ENCODE measurements around the gene ORAI3.

Gene ORAI3

DNA sequence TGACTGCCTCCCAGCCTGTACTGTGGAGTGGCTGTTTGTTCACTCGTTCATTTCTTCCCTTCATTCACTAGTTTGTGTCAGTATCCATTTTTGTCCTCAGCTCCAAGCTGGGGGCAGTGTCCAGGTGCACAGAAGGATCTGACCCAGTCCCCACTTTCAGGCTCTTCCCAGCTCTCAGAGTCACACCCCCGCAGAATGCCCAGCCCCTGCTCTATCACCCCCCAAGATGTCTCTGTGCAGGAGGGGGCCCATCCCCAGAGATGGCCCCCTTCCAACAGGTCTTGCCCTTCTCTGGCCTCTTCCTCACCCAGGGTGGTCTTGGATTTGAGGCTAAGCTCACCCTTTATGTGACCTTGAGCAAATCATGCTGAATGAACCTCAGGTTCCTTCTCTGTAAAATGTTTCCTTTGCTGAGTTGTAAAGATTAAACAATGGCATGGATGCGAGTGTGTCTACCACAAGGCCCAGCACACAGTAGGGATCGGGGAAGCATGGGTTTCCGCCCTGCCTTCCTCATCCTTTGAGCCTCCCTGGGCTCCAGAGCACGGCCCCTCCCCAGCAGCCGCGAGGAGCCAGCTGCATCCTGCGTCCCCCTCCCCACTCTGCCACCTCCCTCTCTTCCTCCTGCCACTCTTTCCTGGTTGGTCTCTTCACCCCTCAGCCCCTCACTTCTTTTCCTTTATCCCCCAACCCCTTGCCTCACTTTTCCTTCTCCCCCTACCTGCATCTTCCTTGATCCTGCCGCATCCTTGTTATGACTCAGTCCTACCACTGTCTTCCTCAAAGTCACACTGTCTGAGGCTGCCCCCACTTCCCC, 22.7 kb upstream of the ORAI3 start:
- ChIA-PET POLR2A (no interaction called here), CTCF (interaction anchor here (1.3 to 8.2 kb wide), 3 partner anchors 14 to 942 kb away, joined by 3 to 76 read pairs (median 4); no protein-coding TSS in a partner anchor)
- peak overlapping the region; percentile 3; the same call in 1 of the 2 replicates for H3K4me3 ChIP-seq (ENCODE audit: low read depth, low read length)
- DNase-seq (ENCODE audit: low read depth, low spot score) = no peak
- TF ChIP-seq, protein P1, sequence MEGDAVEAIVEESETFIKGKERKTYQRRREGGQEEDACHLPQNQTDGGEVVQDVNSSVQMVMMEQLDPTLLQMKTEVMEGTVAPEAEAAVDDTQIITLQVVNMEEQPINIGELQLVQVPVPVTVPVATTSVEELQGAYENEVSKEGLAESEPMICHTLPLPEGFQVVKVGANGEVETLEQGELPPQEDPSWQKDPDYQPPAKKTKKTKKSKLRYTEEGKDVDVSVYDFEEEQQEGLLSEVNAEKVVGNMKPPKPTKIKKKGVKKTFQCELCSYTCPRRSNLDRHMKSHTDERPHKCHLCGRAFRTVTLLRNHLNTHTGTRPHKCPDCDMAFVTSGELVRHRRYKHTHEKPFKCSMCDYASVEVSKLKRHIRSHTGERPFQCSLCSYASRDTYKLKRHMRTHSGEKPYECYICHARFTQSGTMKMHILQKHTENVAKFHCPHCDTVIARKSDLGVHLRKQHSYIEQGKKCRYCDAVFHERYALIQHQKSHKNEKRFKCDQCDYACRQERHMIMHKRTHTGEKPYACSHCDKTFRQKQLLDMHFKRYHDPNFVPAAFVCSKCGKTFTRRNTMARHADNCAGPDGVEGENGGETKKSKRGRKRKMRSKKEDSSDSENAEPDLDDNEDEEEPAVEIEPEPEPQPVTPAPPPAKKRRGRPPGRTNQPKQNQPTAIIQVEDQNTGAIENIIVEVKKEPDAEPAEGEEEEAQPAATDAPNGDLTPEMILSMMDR (IDR thresholded peaks at IDR 0.05; ENCODE audit: insufficient read depth, low read length, missing control alignments) = no peak

DNA sequence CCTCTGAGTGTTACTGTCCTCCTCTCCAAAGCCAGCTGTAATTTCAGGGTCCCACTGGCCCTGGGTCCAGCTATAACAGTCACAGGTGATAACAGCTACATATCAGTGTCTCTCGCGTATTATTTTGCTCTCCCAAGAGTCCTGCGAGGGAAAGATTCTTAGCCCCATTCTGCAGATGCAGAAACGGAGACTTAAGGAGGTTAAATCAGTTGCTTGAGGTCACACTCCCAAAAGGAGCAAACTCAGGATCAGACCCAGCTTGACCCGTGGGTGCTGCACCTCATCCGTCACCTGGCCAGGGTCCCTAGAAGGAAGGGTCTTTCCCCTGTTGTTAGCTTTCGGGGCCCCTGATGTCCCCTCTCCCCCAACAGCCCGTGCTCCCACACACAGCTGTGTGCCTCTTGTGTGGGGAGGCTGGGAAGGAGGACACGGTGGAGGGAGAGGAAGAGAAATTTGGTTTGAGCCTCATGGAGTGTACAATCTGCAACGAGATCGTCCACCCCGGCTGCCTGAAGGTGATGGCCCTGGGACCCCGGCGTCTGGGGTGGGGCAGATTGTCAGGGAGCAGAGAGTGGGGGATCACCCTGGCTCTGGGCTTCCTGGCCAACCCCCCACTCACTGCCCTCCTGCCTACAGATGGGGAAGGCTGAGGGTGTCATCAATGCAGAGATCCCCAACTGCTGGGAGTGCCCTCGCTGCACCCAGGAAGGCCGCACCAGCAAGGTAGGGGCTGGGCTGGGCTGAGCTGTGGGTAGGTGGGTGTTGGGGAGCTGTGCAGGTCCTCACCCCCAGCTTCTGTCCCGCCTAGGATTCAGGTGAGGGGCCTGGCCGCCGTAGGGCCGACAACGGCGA, 21.7 kb upstream of the ORAI3 start:
- ChIA-PET POLR2A (interaction anchor here (0.6 kb wide), 1 partner anchor 13 kb away, joined by 3 read pairs; no protein-coding TSS in a partner anchor), CTCF (interaction anchor here (0.8 to 8.2 kb wide), 3 partner anchors 9 to 941 kb away, joined by 3 to 76 read pairs (median 4); no protein-coding TSS in a partner anchor)
- no peak for DNase-seq (ENCODE audit: low read depth, low spot score)
- TF ChIP-seq, protein P1 (IDR thresholded peaks at IDR 0.05; ENCODE audit: insufficient read depth, low read length, missing control alignments) = no peak
- H3K4me3 ChIP-seq (ENCODE audit: low read depth, low read length) = no peak overlapping the region

DNA sequence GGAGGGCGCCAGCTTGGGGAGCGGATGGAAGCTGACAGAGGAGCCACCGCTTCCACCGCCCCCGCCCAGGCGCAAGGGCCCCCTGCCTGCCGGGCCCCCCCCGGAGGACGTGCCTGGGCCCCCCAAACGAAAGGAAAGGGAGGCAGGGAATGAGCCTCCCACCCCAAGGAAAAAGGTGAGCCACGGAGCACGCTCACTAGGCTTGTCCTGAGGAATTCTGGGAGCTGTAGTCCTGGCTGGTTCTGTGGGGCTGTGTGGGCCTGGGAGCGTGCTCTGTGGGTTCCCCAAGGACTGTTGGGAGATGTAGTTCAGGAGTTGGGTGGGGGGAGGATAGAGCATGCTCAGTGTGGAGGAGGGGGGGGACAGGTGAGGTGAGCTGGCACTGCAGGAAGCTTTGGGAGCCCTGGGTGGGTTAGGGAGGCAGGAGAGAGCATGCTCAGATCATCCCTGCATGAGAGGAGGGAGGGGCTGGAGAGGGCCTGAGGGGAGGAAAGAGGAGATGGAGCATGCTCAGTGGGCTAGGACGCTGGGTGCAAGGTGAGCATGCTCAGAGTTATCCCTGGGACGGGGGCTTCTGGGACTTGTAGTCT, 21.0 kb upstream of the ORAI3 start:
- ChIA-PET CTCF (interaction anchor here (8.2 kb wide), 1 partner anchor 13 kb away, joined by 76 read pairs; no protein-coding TSS in a partner anchor), POLR2A (no interaction called here)
- H3K4me3 ChIP-seq (ENCODE audit: low read depth, low read length) = no peak overlapping the region
- no peak for DNase-seq (ENCODE audit: low read depth, low spot score)
- TF ChIP-seq, protein P1 (IDR thresholded peaks at IDR 0.05; ENCODE audit: insufficient read depth, low read length, missing control alignments) = no peak

DNA sequence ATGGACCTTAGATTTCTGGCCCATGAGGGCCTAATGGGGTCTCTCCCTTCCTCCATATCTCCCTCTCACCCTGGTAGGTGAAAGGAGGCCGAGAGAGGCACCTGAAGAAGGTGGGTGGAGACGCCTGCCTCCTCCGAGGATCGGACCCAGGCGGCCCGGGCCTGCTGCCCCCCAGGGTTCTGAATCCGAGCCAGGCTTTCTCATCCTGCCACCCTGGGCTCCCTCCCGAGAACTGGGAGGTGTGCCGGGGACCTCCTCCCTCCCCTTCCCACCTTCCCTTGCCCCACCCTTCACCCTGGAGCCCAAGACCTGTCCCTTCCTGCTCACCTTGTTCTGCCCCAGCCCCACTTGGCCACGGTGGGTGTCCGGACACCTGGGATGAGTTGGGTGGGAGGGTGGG, 20.5 kb upstream of the ORAI3 start:
- TF ChIP-seq, protein P1 (IDR thresholded peaks at IDR 0.05; ENCODE audit: insufficient read depth, low read length, missing control alignments) = no peak
- no peak for DNase-seq (ENCODE audit: low read depth, low spot score)
- ChIA-PET POLR2A (no interaction called here), CTCF (interaction anchor here (8.2 kb wide), 1 partner anchor 12 kb away, joined by 76 read pairs; no protein-coding TSS in a partner anchor)
- H3K4me3 ChIP-seq (ENCODE audit: low read depth, low read length) = no peak overlapping the region

DNA sequence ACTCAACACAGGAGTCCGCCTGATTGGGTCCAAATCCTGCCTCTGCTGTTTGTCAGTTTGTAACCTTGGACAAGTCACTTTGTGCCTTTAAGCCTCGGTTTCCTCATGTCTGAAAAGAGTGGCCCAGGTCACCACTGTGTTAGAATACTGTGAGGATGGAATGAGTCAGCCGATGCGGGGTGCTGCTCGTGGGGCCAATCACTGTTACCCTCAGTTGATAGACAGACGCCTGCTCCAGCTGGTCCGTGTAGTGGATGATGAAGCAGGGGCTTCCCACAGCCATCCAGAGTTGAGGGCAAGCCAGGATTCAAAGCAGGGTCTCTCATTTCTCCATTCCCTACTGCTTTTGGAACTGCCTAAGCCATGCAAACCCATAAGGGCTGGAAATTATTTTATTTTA, 19.7 kb upstream of the ORAI3 start:
- CTCF ChIA-PET = interaction anchor here (8.2 kb wide), 1 partner anchor 11 kb away, joined by 76 read pairs; no protein-coding TSS in a partner anchor
- DNase-seq (ENCODE audit: low read depth, low spot score) = no peak
- POLR2A ChIA-PET = no interaction called here
- no peak overlapping the region for H3K4me3 ChIP-seq (ENCODE audit: low read depth, low read length)
- TF ChIP-seq, protein P1 (IDR thresholded peaks at IDR 0.05; ENCODE audit: insufficient read depth, low read length, missing control alignments) = no peak
